Putamen (tissue), 1 donor: ENCODE measurements around the gene LAPTM5.
"Not testable (repeated sequence)": the region's sequence is repeated elsewhere in the genome, so short reads cannot be mapped to it uniquely, and the experiment has no call there.

Source experiments
- DNase-seq: peaks from one replicate; pipeline ENCODE4 v3.0.0-alpha.2; 2016; ENCODE audit warnings: low spot score

LAPTM5 gene, protein sequence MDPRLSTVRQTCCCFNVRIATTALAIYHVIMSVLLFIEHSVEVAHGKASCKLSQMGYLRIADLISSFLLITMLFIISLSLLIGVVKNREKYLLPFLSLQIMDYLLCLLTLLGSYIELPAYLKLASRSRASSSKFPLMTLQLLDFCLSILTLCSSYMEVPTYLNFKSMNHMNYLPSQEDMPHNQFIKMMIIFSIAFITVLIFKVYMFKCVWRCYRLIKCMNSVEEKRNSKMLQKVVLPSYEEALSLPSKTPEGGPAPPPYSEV

DNA sequence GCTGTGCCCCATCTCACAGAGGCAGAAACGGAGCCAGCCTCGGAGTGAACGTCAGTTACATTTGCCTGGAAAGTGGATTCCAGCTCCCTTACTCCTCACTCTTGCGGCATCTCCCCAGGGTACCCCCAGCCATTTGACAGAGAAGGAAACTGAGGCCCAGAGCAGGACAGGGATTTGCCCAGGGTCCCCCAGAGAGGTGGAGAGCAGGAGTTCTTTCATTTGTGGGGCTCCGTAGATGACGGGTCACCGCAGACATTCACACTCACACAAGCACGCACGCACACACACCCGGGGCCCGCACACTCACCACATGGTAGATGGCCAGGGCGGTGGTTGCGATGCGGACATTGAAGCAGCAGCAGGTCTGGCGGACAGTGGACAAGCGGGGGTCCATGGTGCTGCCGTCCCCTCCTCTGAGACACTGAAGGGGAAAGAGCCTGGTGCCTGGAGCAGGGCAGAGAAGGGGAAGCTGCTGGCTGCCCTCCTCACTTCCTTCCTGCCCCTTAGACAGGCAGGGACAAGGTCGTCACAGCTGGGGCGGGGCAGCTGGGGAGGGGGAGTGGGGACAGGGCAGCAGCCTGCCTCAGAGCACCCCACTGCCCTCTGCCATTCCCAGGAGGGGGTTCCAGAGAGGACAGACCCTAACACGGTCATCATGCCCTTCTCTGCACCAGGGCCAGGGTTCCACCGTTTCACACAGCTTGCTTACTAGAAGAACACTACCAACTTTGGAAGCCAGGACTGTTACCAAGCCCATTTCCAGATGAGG lies at the start of gene LAPTM5:
Gene LAPTM5, minus strand, starts transcription at position 423 of the 769 bp plus-strand sequence. Its CDS starts 29 bp downstream, at position 394.
- DNase-seq, result no peak

DNA sequence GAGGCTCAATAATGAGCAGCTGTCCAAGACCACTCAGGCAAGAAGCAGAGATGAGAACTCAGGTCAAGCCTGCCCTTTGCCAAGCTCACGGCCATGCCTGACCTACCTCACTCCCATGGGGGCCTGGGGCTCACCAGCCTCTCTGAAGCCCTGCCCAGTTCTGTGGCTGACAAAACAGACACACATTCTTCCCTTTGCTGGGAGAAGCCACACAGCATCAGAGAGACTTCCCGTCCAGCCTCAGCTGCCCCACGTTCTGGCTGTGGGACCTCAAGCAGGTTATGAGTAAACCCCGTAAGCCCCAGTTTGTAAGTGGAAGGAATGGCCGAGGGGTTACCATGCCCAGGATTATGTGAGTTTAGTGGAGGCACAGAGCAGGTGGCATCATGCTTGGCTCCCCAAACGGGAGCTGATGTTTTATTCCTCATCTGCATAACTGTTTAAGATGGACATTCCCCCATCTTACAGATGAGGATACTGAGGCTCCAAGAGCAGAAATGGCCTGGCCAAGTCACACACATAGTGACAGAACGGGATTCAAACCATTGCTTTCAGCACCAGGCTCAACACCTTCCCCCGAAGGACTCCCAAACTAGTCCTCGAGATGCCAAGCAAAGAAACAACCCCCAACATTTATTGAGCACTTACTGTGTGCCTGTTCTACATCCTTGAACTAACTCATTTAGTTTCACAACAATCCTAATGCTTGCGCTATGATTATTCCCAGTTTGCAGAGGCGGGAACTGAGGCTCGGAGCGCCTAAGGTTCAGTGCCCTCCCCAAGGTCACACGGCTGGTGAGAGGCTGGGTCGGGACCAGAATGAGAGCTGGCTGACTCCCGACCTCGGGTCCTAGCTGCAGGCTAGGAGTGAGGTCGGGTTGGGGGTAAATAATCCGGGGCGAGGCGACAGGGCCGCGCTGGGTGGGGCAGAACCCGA lies 49.1 kb upstream of the LAPTM5 start:
- DNase-seq, result no peak

DNA sequence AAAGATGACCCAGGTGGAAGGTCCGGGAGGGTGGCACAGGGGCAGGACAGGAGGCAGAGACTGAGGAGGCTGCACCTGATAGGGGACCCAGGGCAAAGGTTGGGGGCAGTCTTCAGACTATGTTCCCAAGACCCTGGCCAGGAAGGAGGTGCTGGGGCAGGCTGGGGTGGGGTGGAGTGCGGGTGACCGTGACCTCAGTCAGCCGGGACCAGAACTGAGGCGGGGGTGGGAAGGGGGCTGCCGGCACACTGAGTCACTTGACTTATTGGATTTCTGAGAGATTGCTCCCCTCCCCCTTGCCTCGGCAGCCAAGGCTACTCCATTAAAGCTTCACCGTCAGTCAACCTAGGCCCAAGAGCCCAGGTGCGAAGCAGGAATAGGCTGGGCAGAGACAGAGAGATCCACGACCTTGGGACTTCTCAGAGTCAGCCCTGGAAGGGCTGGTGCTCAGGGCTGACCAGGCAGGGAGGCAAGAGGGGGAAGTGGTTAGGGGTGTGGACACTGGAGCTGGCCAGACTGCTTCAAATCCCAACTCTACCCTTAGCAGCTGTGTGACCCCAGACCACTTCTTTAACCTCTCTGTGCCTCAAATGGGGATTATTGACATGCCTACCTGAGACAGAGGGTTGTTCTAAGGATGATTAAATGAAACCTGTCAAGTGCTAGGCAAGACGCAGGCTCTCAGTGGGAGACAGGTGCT lies 47.9 kb upstream of the LAPTM5 start:
- DNase-seq, result no peak

DNA sequence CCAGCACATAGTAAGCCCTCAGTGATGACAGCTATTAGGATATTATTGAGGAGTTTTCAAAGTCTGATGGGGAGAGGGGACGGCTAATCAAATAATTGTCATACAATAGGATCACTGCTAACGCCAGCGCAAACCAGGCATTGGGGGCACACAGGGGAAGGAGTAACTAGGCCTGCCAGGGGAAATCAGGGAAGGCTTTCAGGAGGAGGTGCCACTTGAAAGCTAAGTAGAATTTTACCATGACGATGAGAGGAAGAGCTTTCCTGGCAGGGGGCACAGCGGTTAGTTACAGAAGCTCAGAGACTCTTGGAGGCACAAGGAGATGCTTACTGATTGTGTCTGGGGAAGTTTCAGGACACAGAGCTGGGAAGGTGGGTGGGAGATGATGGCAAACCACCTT lies 47.2 kb upstream of the LAPTM5 start:
- DNase-seq, result no peak

DNA sequence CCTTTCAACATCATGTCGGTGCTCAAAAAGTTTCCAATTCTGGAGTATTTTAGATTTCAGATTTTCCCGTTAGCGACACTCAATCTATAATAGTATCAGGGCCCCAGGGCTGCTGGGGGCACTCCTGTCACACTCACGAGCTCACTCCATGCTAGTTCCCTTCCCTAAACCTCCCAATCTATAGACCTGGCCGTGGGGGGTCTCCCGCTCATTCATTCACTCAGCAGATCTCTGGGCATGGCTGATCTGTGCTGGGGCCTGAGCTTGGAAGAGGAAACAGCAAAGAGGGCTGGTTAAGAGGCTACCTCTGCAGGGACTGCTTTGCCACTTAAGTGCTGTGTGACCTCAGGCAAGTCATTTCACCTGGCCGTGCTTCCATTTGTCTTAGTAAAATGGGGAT lies 46.8 kb upstream of the LAPTM5 start:
- DNase-seq, result no peak

DNA sequence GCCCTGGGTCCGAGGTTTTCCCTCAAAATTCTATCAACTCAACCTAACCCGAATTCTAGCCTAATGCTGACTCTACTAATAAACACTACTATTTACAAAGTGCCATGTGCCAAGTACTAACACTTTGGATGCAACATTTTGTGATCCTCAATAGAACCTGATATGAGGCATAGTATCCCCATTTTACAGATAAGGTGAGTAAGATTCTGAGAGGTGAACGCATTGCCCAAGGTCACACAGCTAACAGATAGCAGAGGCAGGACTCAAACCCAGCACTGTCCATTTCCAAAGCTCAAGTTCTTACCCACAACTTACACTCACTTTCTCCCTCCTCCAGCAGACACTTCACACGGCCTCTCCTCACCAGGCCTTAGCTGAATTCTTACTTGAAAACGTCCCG lies 46.0 kb upstream of the LAPTM5 start:
- no peak for DNase-seq

DNA sequence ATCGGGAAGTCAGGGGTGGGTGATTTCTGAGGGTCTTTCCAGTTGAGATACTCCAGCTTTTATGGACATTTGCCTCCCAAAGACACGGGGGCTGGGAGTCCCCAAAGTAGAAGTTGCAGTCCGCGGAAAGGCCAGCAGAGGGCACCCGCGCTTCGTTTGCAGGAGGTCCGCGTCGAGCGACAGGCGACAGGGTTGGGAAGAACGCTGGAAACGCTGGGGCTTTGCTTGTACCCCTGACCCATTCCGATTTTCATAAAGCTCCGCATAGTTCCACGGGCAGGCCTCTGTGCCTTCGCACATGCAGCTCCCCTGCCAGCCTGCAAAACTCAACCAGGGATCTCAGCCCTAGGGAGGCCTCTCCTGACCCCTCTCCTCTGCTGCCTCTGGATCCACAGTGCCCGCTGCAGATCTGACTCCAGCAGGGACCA lies 44.2 kb upstream of the LAPTM5 start:
- DNase-seq, result peak; percentile 74

DNA sequence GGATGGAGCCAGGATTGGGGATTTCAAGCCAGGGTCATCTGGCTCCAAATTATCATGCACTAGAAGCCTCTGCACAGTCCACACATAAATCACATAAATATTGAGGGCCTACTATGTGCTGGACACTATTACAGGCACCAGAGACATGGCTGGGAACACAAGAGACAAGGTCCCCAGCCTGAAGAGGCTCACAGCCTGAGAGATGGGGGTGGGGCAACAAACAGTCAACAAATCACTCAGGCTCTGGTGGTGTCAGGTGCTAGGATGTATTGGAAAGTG lies 41.6 kb upstream of the LAPTM5 start:
- no peak for DNase-seq

DNA sequence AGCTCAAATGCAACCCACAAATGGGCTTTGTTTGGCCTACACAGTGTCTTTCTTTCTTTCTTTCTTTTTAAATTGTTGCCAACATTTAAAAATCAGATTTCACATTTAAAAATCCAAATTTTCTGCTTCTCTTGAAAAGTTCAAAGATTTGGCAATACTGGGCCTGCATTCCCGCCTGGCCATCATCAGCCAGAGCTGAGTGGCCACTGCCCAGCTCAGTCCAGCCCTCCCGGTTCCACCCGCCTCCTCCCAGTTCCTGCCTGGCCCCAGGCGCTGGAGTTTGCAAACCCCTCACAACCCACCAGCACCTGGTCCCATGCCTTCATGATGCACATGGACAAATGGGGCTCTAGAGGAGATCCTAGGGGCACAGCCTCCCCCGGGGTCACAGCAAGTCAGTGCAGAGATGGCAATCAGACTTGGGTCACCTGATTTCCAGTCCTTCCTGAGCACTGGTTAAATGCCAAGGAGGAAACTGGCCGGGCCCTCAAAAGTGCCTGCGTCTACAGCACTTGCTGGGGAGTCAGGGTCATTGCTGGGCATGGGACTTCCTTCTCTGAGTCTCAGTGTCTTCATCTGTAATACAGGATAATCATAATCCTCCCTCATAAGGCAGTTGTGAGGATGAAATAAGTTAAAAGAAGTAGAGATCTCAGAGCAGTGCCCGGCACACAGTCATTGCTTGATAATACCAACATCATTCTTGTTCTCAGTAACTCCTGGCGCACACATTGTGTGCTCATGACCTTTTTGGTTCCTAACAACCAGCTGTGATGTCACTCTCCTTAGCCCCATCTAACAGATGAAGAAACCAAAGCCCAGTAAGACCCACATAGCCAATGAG lies 41.0 kb upstream of the LAPTM5 start:
- no peak for DNase-seq

DNA sequence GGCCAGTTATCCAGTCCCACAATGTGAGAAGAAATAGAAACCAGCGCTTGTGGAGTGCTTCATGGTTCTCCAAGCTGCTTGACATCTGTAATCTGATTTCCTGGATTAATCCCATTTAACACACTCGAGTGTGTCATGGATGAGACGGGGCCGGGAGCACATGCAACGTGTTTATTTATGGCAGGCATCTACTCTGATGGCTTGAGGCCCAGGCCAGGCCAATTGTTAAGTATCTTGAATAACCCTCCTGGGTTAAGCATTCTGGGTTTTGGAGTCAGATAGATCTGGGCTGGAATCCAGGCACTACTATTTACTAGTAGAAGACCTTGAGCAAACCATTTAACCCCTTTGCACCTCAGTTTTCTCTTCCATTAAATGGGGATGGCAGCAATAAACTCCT lies 37.5 kb upstream of the LAPTM5 start:
- DNase-seq, result no peak

DNA sequence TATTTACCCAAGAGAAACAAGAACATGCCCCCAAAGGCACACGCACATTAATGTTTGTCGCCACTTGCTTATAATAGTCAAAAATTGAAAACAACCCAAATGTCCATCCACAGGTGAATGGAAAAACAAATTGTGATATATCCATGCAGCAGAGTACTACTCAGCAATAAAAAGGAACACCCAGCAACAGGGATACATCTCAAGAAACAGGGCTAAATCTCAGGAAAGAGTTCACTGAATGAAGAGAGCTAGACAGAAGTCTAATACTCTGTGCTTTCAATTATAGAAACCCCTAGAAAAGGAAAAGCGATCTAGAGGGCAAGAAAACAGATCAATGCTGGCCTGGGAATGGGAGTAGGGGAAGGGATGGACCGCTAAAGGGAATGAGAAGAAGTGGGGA lies 36.7 kb upstream of the LAPTM5 start:
- DNase-seq, result no peak

DNA sequence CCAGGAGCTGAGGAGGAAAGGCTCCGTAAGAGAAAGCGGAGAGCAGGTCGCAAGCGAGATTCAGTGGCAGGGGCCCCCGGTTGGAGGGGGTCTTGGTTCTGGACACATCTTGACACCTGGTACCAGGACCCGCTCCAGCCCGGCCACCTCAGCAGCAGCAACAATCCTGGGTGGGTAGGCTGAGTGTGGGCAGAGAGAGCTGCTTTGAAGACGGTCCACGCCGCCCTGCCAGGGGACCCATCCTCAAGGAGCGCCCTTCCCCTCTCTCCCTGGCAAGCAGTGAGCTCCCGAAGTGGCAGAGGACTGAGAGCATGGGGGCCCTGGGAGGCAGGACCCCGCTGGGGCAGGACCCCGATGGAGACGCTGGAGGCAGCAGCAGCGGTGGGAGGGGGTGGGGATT lies 35.6 kb upstream of the LAPTM5 start:
- DNase-seq, result no peak

DNA sequence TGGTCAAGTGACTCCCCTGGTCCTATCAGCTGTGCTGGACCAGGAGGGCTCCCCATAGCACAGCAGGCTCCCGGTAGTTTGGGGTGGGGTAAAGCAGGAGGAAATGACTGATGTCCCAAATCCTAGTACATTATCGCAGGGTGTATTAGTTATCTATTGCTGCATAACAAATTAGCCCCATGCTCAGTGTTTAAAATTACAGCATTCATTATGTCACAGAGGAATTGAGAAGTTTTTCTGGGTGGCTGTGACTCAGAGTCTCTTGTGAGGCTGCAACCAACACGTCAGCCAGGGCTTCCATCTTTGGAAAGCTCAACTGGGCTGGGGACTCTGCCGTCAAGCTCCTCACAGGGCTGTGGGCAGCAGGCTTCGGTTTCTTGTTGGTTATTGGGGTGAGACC lies 34.3 kb upstream of the LAPTM5 start:
- DNase-seq, result no peak

DNA sequence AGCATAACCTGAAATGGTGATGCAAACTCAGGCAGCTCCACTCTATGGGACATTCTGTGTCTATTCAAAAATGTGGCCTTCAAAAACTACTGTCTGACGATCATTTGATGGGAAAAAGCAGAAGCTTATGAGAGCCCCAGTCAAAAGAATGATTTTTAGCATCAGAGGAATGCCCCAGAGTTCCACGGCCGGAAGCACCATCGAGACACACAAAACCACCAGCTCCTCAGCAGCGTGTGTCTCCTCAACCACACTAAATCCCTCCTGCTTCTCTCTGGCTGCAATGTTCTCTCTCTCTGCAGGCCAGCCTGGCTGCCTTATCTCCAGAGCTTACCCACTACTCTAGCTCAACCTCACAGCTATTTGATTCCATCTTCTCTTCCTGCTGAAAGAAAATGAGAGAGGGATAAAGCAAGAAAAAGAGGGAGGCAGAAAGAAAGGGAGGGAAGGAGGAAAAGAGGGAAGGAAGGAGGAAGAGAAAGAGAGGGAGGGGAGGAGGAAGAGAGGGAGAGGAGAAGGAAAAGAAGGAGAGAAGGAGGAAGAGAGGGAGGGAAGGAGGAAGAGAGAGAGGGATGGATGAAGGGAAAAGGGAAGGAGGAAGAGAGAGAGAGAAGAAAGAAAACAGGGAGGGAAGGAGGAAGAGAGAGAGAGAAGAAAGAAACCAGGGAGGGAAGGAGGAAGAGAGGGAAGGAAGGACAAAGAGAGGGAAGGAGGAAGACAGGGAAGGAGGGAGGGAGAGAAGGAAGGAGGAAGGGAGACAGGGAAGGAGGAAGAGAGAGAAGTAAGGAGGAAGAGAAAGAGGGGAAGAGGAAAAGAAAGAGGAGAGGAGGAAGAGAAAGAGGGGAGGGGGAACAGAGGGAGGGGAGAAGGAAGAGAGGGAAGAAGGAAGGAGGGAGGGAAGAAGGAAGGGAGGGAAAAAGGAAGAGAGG lies 33.5 kb upstream of the LAPTM5 start:
- no peak for DNase-seq

DNA sequence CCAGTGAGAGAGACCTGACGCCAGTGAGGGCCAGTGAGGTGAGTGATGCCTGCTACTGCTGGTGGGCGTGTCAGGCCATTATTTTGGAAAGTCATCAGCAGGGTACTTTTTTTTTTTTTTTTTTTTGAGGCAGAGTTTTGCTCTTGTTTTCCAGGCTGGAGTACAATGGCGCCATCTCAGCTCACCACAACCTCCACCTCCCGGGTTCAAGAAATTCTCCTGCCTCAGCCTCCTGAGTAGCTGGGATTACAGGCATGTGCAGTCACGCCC lies 32.6 kb upstream of the LAPTM5 start:
- DNase-seq, result not testable (repeated sequence)

DNA sequence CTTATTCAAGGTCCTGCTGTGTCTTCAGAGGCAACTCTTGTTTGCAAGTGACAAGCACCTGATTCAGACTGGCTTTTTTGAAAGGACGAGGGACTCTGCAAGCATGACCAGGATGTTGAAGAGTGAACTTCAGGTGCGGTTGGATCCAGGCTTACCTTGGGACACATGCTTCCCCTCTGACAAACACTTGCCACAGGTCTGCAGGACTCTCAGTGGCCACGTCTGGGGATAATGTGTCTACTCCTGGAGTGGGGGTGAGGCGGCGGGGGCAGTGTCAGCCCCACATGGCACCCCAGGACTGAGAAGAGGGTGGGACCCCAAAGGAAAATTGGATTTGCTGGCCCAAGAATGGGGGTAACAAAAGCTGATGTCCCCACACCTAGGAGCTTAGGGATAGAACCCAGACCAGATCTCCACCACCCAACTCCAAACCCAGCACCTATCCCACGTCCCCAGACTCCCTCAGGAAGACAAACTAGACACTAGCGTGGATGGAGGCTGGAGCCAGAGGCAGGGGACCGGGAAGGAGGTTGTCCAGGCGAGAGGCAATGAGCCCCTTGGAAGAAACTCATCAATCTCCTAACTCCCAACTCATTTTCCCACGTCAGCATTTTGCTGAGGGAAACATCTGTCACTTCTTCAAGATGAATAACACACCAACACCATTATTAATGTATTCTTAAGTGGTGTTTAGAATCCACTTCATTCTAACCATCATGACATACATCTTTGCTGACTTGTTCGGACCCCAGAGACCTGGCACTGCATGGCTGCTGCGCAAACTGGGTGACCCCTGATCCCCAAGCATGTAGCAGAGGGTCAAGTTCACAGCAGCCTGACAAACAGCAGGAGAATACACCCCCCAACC lies 32.0 kb upstream of the LAPTM5 start:
- DNase-seq, result no peak

DNA sequence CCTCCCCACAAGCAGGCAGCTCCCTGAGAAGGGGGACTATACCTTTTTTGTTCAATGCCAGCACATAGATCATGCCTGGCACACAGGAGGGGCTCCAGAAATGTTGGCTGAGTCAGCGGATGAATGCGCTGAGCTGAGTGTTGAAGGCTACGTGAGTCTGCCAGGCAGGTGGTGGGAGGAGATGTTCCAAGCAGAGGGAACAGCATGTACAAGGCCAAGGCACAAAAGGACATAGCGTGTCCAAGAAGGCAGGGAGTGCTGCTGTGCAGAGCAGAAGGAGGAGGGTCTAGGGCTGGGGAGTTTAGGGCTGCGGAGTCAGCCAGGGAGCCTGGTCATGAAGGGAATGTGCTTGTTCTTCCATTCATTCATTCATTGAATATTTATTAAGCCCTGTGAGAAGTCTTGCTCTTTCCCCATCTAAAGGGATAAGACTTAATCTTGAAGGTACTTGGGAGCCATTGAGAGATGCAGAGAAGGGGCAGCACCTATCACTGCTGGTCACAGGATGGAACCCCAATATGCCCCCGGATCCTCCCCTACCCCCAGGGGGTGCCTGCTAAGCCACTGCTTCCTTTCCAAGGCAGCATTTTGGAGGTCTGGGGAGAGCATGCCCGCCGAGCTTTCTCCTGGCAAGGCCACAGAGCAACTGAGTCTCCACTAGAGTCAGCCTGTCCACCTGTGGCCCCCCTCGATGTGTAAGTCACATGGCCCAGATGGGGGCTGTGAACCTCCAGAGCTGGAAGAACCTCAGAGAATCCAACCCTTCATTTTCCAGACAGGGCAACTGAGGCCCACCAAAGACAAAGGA lies 31.2 kb upstream of the LAPTM5 start:
- no peak for DNase-seq

DNA sequence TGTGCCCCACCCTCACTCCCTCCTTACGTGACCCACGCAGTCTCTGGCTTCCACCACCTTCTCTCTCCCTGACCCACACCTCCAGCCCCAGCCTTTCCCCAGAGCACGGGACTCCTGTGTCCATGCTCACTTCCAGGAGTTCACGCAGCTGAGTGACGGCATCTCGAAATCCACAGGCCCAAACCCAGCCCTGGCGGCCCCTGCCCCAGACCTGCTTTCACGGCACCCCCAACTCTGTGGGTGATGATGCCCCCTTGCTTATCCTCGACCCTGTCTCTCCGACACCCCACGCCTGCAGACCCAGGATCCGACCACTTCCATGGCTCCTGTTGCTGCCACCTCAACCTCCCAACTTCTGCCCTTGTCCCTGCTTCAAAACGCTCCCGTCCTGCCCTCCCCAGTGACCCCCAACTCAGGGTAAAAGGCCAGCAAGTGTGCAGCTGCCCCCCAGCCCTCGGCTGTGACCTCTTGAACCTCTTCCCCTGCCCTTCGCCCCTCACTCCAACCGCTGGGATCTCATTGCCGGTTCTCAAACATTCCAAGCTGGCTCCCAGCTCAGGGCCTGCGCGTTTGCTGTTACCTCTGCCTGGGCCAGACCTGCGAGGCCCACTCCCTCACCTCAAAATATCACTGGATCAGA lies 30.4 kb upstream of the LAPTM5 start:
- no peak for DNase-seq
